ENCODE data around the gene TNK1. TPM values are rescaled to one million over a fixed set of nuclear protein-coding genes. Genes with fewer than 3 reads are reported as not detected.
"Not testable (repeated sequence)": the region's sequence is repeated elsewhere in the genome, so short reads cannot be mapped to it uniquely, and the experiment has no call there.

Gene TNK1
- total RNA-seq, result 10 to 100 TPM; 13.8 to 15.9 TPM
- polyA plus RNA-seq, result 1 to 10 TPM; 1.7 to 2.1 TPM

DNA sequence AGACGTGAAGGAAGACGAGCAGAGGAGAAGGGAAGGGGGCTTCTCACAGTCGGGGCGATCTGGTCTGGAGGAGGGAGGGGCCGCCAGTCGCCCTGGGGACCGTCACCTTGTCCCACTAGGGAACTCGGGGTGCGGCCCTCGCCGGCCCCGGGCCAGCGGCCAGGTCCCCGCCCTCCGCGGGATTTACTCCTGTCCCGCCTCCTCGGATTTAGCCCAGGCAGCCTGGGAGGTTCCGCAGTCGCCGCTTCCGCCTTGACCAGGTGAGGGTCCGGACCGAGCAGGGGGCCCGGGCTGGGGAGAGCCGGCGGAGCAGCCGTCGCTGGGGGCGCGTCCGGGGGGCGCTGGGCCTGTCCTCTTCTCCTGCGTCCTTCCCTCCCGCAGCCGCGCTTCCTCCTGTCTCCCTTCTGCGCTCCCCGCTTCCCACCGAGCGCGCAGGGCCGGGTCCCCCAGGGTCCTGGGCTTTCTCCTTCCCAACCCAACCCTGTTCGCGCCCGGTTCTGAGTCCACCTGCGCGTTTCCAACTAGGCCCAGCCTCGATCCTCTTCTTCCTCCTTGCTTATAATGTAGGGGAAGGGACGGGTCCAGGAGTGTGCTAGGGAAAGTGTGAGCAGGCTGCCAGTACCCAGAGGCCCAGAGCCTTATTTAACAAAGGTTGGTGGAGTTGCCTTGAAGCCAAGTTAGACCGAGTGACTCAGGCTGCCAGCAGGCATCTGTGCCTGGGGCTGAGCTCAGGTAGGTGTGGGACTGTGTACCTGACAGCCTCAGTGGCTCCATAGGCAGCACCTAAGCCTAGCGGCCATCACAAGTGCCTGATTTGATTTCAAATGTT lies at the start of gene TNK1:
Gene TNK1 (plus strand): TSS at position 235 of the 829 bp plus-strand sequence. CDS start 1,838 bp downstream, outside the sequence.
- H3K4me3 ChIP-seq (ENCODE audit: low read length in 2 of 2), result no peak within 1 kb of the TSS
- H3K4me1 Mint-ChIP-seq, result peaks cover 8 to 26% (median 13%) of the 10 kb centered on the region in 4 donors
- peaks cover 6 to 7% of the 10 kb centered on the region in 2 donors for H3K36me3 Mint-ChIP-seq
- H3K9me3 Mint-ChIP-seq, result peaks cover 0 to 6% (median 0%) of the 10 kb centered on the region in 8 donors
- no peak for DNase-seq
- no peaks in the 10 kb centered on the region for H3K9me3 ChIP-seq (ENCODE audit: control insufficient read depth in 1 of 2, low read length in 2 of 2)
- ChIA-PET CTCF (ENCODE audit: partially characterized antibody) (interaction anchor here (2.0 to 3.0 kb wide), 2 partner anchors 25 to 55 kb away, joined by 5 to 14 read pairs; partner anchors contain the start of gene TMEM102), POLR2A (ENCODE audit: partially characterized antibody) (interaction anchor here (1.3 to 4.7 kb wide), 4 partner anchors 9 to 103 kb away, joined by 3 to 57 read pairs (median 4); partner anchors contain the start of genes PLSCR3 and POLR2A)
- no peaks in the 10 kb centered on the region for H3K36me3 ChIP-seq (ENCODE audit: insufficient read depth, low read length)
- peaks cover 29 to 40% of the 10 kb centered on the region in 2 donors for H3K27me3 Mint-ChIP-seq
- H3K27ac ChIP-seq (ENCODE audit: low read depth, low read length), result no peak within 1 kb of the TSS
- peak within 1 kb of the TSS in 3 of 8 donors; percentile 4 to 51 (median 26) for H3K4me3 Mint-ChIP-seq
- intact Hi-C loops (cut with micrococcal nuclease), result no loop called here
- H3K27ac Mint-ChIP-seq, result peak within 1 kb of the TSS in 4 of 7 donors; percentile 19 to 91 (median 66)
- peaks cover 16% of the 10 kb centered on the region for H3K4me1 ChIP-seq (ENCODE audit: insufficient read depth, low read length)
- H3K27me3 ChIP-seq (ENCODE audit: insufficient read depth, low read length), result peaks cover 9% of the 10 kb centered on the region

DNA sequence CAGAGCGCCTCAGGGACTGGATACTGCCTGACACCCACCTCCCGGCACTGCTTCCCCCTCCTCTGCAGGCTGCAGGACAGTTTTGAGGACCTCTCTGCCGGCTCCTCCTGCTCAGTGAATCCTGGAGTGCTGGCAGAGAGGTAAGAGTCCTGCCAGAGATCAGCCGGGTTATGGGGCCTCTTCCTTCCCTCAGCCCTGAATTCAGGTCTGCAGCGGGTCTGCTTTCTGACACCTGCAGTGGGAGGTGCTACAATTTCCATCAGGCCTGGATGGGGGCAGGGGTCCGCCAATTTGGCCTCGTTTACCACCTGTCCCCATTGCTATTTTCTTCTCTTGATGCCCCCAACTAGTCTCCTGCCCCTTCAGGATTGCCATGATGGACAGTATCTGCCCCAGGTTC lies 48.8 kb upstream of the TNK1 start:
- H3K4me1 Mint-ChIP-seq, result peaks cover 42 to 75% (median 60%) of the 10 kb centered on the region in 4 donors
- peaks cover 0 to 4% (median 0%) of the 10 kb centered on the region in 8 donors for H3K9me3 Mint-ChIP-seq
- peak overlapping the region; percentile 61 to 79 (median 74) for H3K4me3 Mint-ChIP-seq
- Histone ChIP-seq H3K4me3 (ENCODE audit: low read length in 2 of 2) (peak overlapping the region in 1 of 2 donors; percentile 22), H3K4me1 (ENCODE audit: insufficient read depth, low read length) (peaks cover 67% of the 10 kb centered on the region), H3K27ac (ENCODE audit: low read depth, low read length) (no peak overlapping the region), H3K9me3 (ENCODE audit: control insufficient read depth in 1 of 2, low read length in 2 of 2) (no peaks in the 10 kb centered on the region), H3K27me3 (ENCODE audit: insufficient read depth, low read length) (no peaks in the 10 kb centered on the region), H3K36me3 (ENCODE audit: insufficient read depth, low read length) (no peaks in the 10 kb centered on the region)
- H3K27me3 Mint-ChIP-seq, result no peaks in the 10 kb centered on the region
- DNase-seq, result peak in 1 of 5 donors; percentile 25
- ChIA-PET POLR2A (ENCODE audit: partially characterized antibody) (interaction anchor here (1.1 to 7.4 kb wide), 3 partner anchors 12 to 97 kb away, joined by 3 to 187 read pairs (median 4); partner anchors contain the start of genes DVL2 and GPS2), CTCF (ENCODE audit: partially characterized antibody) (no interaction called here)
- intact Hi-C loops (cut with micrococcal nuclease), result no loop called here
- peaks cover 3 to 10% of the 10 kb centered on the region in 2 donors for H3K36me3 Mint-ChIP-seq
- peak overlapping the region; percentile 92 to 97 (median 94) for H3K27ac Mint-ChIP-seq

- POLR2A ChIA-PET (ENCODE audit: partially characterized antibody), result interaction anchor here (1.1 to 7.4 kb wide), 3 partner anchors 11 to 98 kb away, joined by 3 to 187 read pairs (median 4); partner anchors contain the start of genes DVL2 and GPS2
- H3K36me3 ChIP-seq (ENCODE audit: insufficient read depth, low read length); H3K9me3 Mint-ChIP-seq; H3K27me3 ChIP-seq (ENCODE audit: insufficient read depth, low read length); intact Hi-C loops (cut with micrococcal nuclease); H3K27ac ChIP-seq (ENCODE audit: low read depth, low read length); H3K27me3 Mint-ChIP-seq; CTCF ChIA-PET (ENCODE audit: partially characterized antibody); H3K9me3 ChIP-seq (ENCODE audit: control insufficient read depth in 1 of 2, low read length in 2 of 2): not testable (repeated sequence)
- H3K36me3 Mint-ChIP-seq, result peaks cover 5 to 15% of the 10 kb centered on the region in 2 donors
- DNase-seq, result peak; percentile 55 to 86 (median 71)
- Histone ChIP-seq H3K4me1 (ENCODE audit: insufficient read depth, low read length) (peaks cover 72% of the 10 kb centered on the region), H3K4me3 (ENCODE audit: low read length in 2 of 2) (peak overlapping the region in 1 of 2 donors; percentile 22)
- peak overlapping the region; percentile 92 to 97 (median 94) for H3K27ac Mint-ChIP-seq
- peak overlapping the region; percentile 61 to 79 (median 74) for H3K4me3 Mint-ChIP-seq
- peaks cover 43 to 80% (median 63%) of the 10 kb centered on the region in 4 donors for H3K4me1 Mint-ChIP-seq
Observed at GRCh38 chr17:7332600-7333069, 48.3 kb upstream of the TNK1 start.

DNA sequence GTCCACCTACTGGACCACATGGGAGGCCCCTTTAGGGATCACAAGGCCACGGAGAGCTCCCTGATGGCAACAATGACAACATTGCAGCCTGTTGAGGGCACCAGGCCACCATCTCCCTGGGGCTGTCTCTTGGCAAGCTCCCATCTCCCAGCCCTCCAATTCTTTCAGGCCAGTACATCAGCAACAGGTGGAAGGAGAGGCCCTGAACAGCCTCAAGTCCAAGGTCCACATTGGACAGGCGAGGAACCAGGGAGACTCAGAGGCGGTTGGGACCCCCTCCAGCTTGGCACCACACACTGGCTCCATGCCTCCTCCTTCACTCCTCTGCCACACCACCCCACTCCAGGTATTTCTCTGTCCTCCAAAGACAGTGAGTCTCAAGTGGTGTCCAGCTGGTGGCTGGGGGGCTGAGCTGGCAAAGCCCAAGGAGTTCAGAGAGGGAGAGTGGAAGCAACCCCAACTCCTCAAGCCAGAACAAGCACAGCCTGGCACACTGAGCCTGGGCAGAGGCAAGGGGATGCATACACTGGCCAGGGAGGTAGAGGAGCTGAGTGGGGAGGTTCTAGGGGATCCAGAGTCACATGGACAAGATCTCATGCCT lies 45.9 kb upstream of the TNK1 start:
- Mint-ChIP-seq H3K9me3 (no peaks in the 10 kb centered on the region), H3K36me3 (peaks cover 14 to 20% of the 10 kb centered on the region in 2 donors), H3K27ac (peak overlapping the region in 6 of 7 donors; percentile 85 to 99 (median 94)), H3K4me3 (peak overlapping the region; percentile 59 to 99 (median 80)), H3K4me1 (peaks cover 38 to 77% (median 57%) of the 10 kb centered on the region in 4 donors), H3K27me3 (no peaks in the 10 kb centered on the region)
- H3K4me3 ChIP-seq (ENCODE audit: low read length in 2 of 2), result no peak overlapping the region
- intact Hi-C loops (cut with micrococcal nuclease), result no loop called here
- no peaks in the 10 kb centered on the region for H3K9me3 ChIP-seq (ENCODE audit: control insufficient read depth in 1 of 2, low read length in 2 of 2)
- peak in 1 of 5 donors; percentile 27 for DNase-seq
- no peaks in the 10 kb centered on the region for H3K27me3 ChIP-seq (ENCODE audit: insufficient read depth, low read length)
- no peak overlapping the region for H3K27ac ChIP-seq (ENCODE audit: low read depth, low read length)
- POLR2A ChIA-PET (ENCODE audit: partially characterized antibody), result interaction anchor here (0.6 to 7.4 kb wide), 15 partner anchors 13 to 252 kb away, joined by 3 to 187 read pairs (median 11); partner anchors contain the start of genes ACADVL, DLG4, GABARAP and GPS2
- peaks cover 86% of the 10 kb centered on the region for H3K4me1 ChIP-seq (ENCODE audit: insufficient read depth, low read length)
- CTCF ChIA-PET (ENCODE audit: partially characterized antibody), result interaction anchor here (1.0 to 5.8 kb wide), 15 partner anchors 10 to 289 kb away, joined by 3 to 115 read pairs (median 8); partner anchors contain the start of genes GPS2, TMEM102 and TMEM95
- peaks cover 6% of the 10 kb centered on the region for H3K36me3 ChIP-seq (ENCODE audit: insufficient read depth, low read length)

- H3K9me3 Mint-ChIP-seq; H3K27me3 ChIP-seq (ENCODE audit: insufficient read depth, low read length); DNase-seq; H3K27me3 Mint-ChIP-seq; H3K36me3 ChIP-seq (ENCODE audit: insufficient read depth, low read length); H3K4me3 ChIP-seq (ENCODE audit: low read length in 2 of 2); H3K9me3 ChIP-seq (ENCODE audit: control insufficient read depth in 1 of 2, low read length in 2 of 2): not testable (repeated sequence)
- Histone ChIP-seq H3K27ac (ENCODE audit: low read depth, low read length) (peak overlapping the region; percentile 74), H3K4me1 (ENCODE audit: insufficient read depth, low read length) (peaks cover 80% of the 10 kb centered on the region)
- peak overlapping the region; percentile 89 to 99 (median 97) for H3K27ac Mint-ChIP-seq
- intact Hi-C loops (cut with micrococcal nuclease), result loop anchor here (1.0 to 2.0 kb wide), 4 partner anchors 11 to 69 kb away; partner anchors contain the start of gene TMEM256
- peak overlapping the region; percentile 59 to 99 (median 94) for H3K4me3 Mint-ChIP-seq
- CTCF ChIA-PET (ENCODE audit: partially characterized antibody), result interaction anchor here (0.6 to 5.8 kb wide), 24 partner anchors 10 to 783 kb away, joined by 3 to 115 read pairs (median 5); partner anchors contain the start of genes GPS2, TMEM102, TMEM95 and TP53
- POLR2A ChIA-PET (ENCODE audit: partially characterized antibody), result interaction anchor here (0.6 to 7.4 kb wide), 30 partner anchors 11 to 351 kb away, joined by 3 to 187 read pairs (median 10); partner anchors contain the start of genes ACADVL, CTDNEP1, DLG4 and DVL2
- peaks cover 38 to 76% (median 57%) of the 10 kb centered on the region in 4 donors for H3K4me1 Mint-ChIP-seq
- H3K36me3 Mint-ChIP-seq, result peaks cover 18 to 25% of the 10 kb centered on the region in 2 donors
Observed at GRCh38 chr17:7335765-7336164, 45.1 kb upstream of the TNK1 start.

All from CD4-positive, alpha-beta memory T cell (primary cell).